SH-SY5Y (cell line): ENCODE measurements around the gene CNTN2.

Experiments used
- GATA2 ChIP-seq: IDR thresholded peaks from 2 replicates; pipeline ENCODE4 v1.6.1; 2011; ENCODE audit warnings: mild to moderate bottlenecking, low read depth, low read length
- GATA3 ChIP-seq: IDR thresholded peaks from 2 replicates; pipeline ENCODE4 v1.6.1; 2011; ENCODE audit warnings: low read depth, mild to moderate bottlenecking, low read length, moderate library complexity

Gene CNTN2

DNA sequence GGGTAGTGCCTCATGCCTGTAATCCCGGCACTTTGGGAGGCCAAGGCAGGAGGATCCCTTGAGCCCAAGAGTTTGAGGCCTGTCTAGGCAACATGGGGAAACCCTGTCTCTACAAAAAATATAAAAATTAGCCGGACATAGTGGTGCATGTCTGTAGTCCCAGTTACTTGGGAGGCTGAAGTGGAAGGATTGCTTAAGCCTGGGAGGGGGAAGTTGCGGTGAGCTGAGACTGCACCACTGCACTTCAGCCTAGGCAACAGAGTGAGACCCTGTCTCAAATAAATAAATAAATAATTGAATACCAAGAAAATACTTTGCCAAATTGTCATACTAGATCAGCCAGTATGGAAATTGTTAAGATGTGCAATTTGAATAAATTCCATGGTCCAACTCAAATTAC lies 84.6 kb downstream of the CNTN2 start:
- TF ChIP-seq GATA2 (no peak), GATA3 (no peak)
